ENCODE measurements around the gene TTC7B.

Gene TTC7B

GRCh38 chr14:90616881-90617280, 199.3 kb downstream of the TTC7B start:
- no peaks in the 10 kb centered on the region for H3K36me3 ChIP-seq (ENCODE audit: insufficient read depth, low read length)
- peaks cover 28% of the 10 kb centered on the region for H3K4me1 ChIP-seq (ENCODE audit: insufficient read depth, low read length)
- no peaks in the 10 kb centered on the region for H3K27me3 ChIP-seq (ENCODE audit: insufficient read depth, low read length)
- WGBS: 37% methylated on average over 6 of the region's 7 CpGs
- H3K27ac ChIP-seq (ENCODE audit: low read depth, low read length): peak overlapping the region; percentile 31; the same call in 1 of the 2 replicates
- no peak overlapping the region; the same call in 1 of the 2 replicates for H3K4me3 ChIP-seq (ENCODE audit: low read length)
- no peak overlapping the region; the same call in 1 of the 2 replicates for H3K9ac ChIP-seq (ENCODE audit: low read depth, low read length)
- no peaks in the 10 kb centered on the region for H3K9me3 ChIP-seq (ENCODE audit: insufficient read depth, low read depth, low read length)

- Histone ChIP-seq H3K9me3 (ENCODE audit: insufficient read depth, low read depth, low read length) (no peaks in the 10 kb centered on the region), H3K4me3 (ENCODE audit: low read length) (no peak overlapping the region; the same call in 1 of the 2 replicates), H3K4me1 (ENCODE audit: insufficient read depth, low read length) (peaks cover 28% of the 10 kb centered on the region), H3K36me3 (ENCODE audit: insufficient read depth, low read length) (no peaks in the 10 kb centered on the region), H3K27me3 (ENCODE audit: insufficient read depth, low read length) (no peaks in the 10 kb centered on the region), H3K9ac (ENCODE audit: low read depth, low read length) (no peak overlapping the region; the same call in 1 of the 2 replicates), H3K27ac (ENCODE audit: low read depth, low read length) (peak overlapping the region; percentile 51)
- 8% methylated on average over 10 of the region's 10 CpGs for WGBS
Measured at GRCh38 chr14:90616313-90616712, 199.9 kb downstream of the TTC7B start.

GRCh38 chr14:90615517-90616060, 200.6 kb downstream of the TTC7B start:
- Histone ChIP-seq H3K9ac (ENCODE audit: low read depth, low read length) (peak overlapping the region; percentile 29; the same call in 1 of the 2 replicates), H3K4me3 (ENCODE audit: low read length) (peak overlapping the region; percentile 8; the same call in 1 of the 2 replicates), H3K27ac (ENCODE audit: low read depth, low read length) (peak overlapping the region; percentile 51; the same call in 1 of the 2 replicates), H3K36me3 (ENCODE audit: insufficient read depth, low read length) (no peaks in the 10 kb centered on the region), H3K4me1 (ENCODE audit: insufficient read depth, low read length) (peaks cover 28% of the 10 kb centered on the region), H3K27me3 (ENCODE audit: insufficient read depth, low read length) (no peaks in the 10 kb centered on the region), H3K9me3 (ENCODE audit: insufficient read depth, low read depth, low read length) (no peaks in the 10 kb centered on the region)
- 68% methylated on average over 7 of the region's 9 CpGs for WGBS

- Histone ChIP-seq H3K4me1 (ENCODE audit: insufficient read depth, low read length) (peaks cover 28% of the 10 kb centered on the region), H3K36me3 (ENCODE audit: insufficient read depth, low read length) (no peaks in the 10 kb centered on the region), H3K27ac (ENCODE audit: low read depth, low read length) (no peak overlapping the region), H3K4me3 (ENCODE audit: low read length) (no peak overlapping the region), H3K9me3 (ENCODE audit: insufficient read depth, low read depth, low read length) (no peaks in the 10 kb centered on the region), H3K27me3 (ENCODE audit: insufficient read depth, low read length) (no peaks in the 10 kb centered on the region), H3K9ac (ENCODE audit: low read depth, low read length) (peak overlapping the region; percentile 29; the same call in 1 of the 2 replicates)
- 79% methylated on average over 7 of the region's 10 CpGs for whole genome bisulfite sequencing
Measured at GRCh38 chr14:90614696-90615516, 201.3 kb downstream of the TTC7B start.

GRCh38 chr14:90613997-90614396, 202.2 kb downstream of the TTC7B start:
- H3K27me3 ChIP-seq (ENCODE audit: insufficient read depth, low read length): no peaks in the 10 kb centered on the region
- H3K27ac ChIP-seq (ENCODE audit: low read depth, low read length): no peak overlapping the region
- H3K4me1 ChIP-seq (ENCODE audit: insufficient read depth, low read length): peaks cover 28% of the 10 kb centered on the region
- H3K9me3 ChIP-seq (ENCODE audit: insufficient read depth, low read depth, low read length): no peaks in the 10 kb centered on the region
- no peaks in the 10 kb centered on the region for H3K36me3 ChIP-seq (ENCODE audit: insufficient read depth, low read length)
- H3K9ac ChIP-seq (ENCODE audit: low read depth, low read length): no peak overlapping the region
- WGBS: 93% methylated on average over 4 of the region's 4 CpGs
- H3K4me3 ChIP-seq (ENCODE audit: low read length): no peak overlapping the region

- no peaks in the 10 kb centered on the region for H3K27me3 ChIP-seq (ENCODE audit: insufficient read depth, low read length)
- no peak overlapping the region for H3K4me3 ChIP-seq (ENCODE audit: low read length)
- H3K36me3 ChIP-seq (ENCODE audit: insufficient read depth, low read length): no peaks in the 10 kb centered on the region
- 96% methylated on average over 3 of the region's 3 CpGs for WGBS
- H3K9ac ChIP-seq (ENCODE audit: low read depth, low read length): no peak overlapping the region
- H3K27ac ChIP-seq (ENCODE audit: low read depth, low read length): no peak overlapping the region
- H3K4me1 ChIP-seq (ENCODE audit: insufficient read depth, low read length): peaks cover 28% of the 10 kb centered on the region
- no peaks in the 10 kb centered on the region for H3K9me3 ChIP-seq (ENCODE audit: insufficient read depth, low read depth, low read length)
Measured at GRCh38 chr14:90613453-90613852, 202.8 kb downstream of the TTC7B start.

- no peaks in the 10 kb centered on the region for H3K27me3 ChIP-seq (ENCODE audit: insufficient read depth, low read length)
- H3K4me3 ChIP-seq (ENCODE audit: low read length): no peak overlapping the region
- no peaks in the 10 kb centered on the region for H3K36me3 ChIP-seq (ENCODE audit: insufficient read depth, low read length)
- peaks cover 28% of the 10 kb centered on the region for H3K4me1 ChIP-seq (ENCODE audit: insufficient read depth, low read length)
- no peak overlapping the region for H3K9ac ChIP-seq (ENCODE audit: low read depth, low read length)
- WGBS: 88% methylated on average over 3 of the region's 3 CpGs
- H3K9me3 ChIP-seq (ENCODE audit: insufficient read depth, low read depth, low read length): no peaks in the 10 kb centered on the region
- no peak overlapping the region for H3K27ac ChIP-seq (ENCODE audit: low read depth, low read length)
Measured at GRCh38 chr14:90612801-90613200, 203.4 kb downstream of the TTC7B start.

GRCh38 chr14:90611936-90612335, 204.3 kb downstream of the TTC7B start:
- no peak overlapping the region for H3K4me3 ChIP-seq (ENCODE audit: low read length)
- no peak overlapping the region for H3K9ac ChIP-seq (ENCODE audit: low read depth, low read length)
- 92% methylated on average over 3 of the region's 3 CpGs for WGBS
- no peak overlapping the region for H3K27ac ChIP-seq (ENCODE audit: low read depth, low read length)
- H3K27me3 ChIP-seq (ENCODE audit: insufficient read depth, low read length): no peaks in the 10 kb centered on the region
- peaks cover 26% of the 10 kb centered on the region for H3K4me1 ChIP-seq (ENCODE audit: insufficient read depth, low read length)
- no peaks in the 10 kb centered on the region for H3K9me3 ChIP-seq (ENCODE audit: insufficient read depth, low read depth, low read length)
- H3K36me3 ChIP-seq (ENCODE audit: insufficient read depth, low read length): no peaks in the 10 kb centered on the region

- peaks cover 26% of the 10 kb centered on the region for H3K4me1 ChIP-seq (ENCODE audit: insufficient read depth, low read length)
- 93% methylated on average over 7 of the region's 7 CpGs for WGBS
- no peak overlapping the region for H3K4me3 ChIP-seq (ENCODE audit: low read length)
- H3K27ac ChIP-seq (ENCODE audit: low read depth, low read length): no peak overlapping the region
- H3K9ac ChIP-seq (ENCODE audit: low read depth, low read length): no peak overlapping the region
- no peaks in the 10 kb centered on the region for H3K36me3 ChIP-seq (ENCODE audit: insufficient read depth, low read length)
- H3K27me3 ChIP-seq (ENCODE audit: insufficient read depth, low read length): no peaks in the 10 kb centered on the region
- H3K9me3 ChIP-seq (ENCODE audit: insufficient read depth, low read depth, low read length): no peaks in the 10 kb centered on the region
Measured at GRCh38 chr14:90611501-90611900, 204.7 kb downstream of the TTC7B start.

- Histone ChIP-seq H3K36me3 (ENCODE audit: insufficient read depth, low read length) (no peaks in the 10 kb centered on the region), H3K4me1 (ENCODE audit: insufficient read depth, low read length) (peaks cover 27% of the 10 kb centered on the region), H3K9ac (ENCODE audit: low read depth, low read length) (no peak overlapping the region), H3K9me3 (ENCODE audit: insufficient read depth, low read depth, low read length) (no peaks in the 10 kb centered on the region), H3K27me3 (ENCODE audit: insufficient read depth, low read length) (no peaks in the 10 kb centered on the region), H3K27ac (ENCODE audit: low read depth, low read length) (no peak overlapping the region), H3K4me3 (ENCODE audit: low read length) (no peak overlapping the region)
- WGBS: 92% methylated on average over 10 of the region's 10 CpGs
Measured at GRCh38 chr14:90610346-90611040, 205.7 kb downstream of the TTC7B start.

GRCh38 chr14:90609376-90609775, 206.9 kb downstream of the TTC7B start:
- H3K27ac ChIP-seq (ENCODE audit: low read depth, low read length): no peak overlapping the region
- H3K4me3 ChIP-seq (ENCODE audit: low read length): no peak overlapping the region
- peaks cover 29% of the 10 kb centered on the region for H3K4me1 ChIP-seq (ENCODE audit: insufficient read depth, low read length)
- H3K9ac ChIP-seq (ENCODE audit: low read depth, low read length): no peak overlapping the region
- H3K27me3 ChIP-seq (ENCODE audit: insufficient read depth, low read length): no peaks in the 10 kb centered on the region
- no peaks in the 10 kb centered on the region for H3K9me3 ChIP-seq (ENCODE audit: insufficient read depth, low read depth, low read length)
- no peaks in the 10 kb centered on the region for H3K36me3 ChIP-seq (ENCODE audit: insufficient read depth, low read length)
- WGBS: 86% methylated on average over 2 of the region's 2 CpGs
